Thoracic aorta (tissue), 2 donors: ENCODE results near the gene SMPDL3A. TPM values are rescaled to one million over a fixed set of nuclear protein-coding genes. Genes with fewer than 3 reads are reported as not detected.

Experiments
- ATAC-seq: fragments of 150-250 bp; one replicate; pipeline ENCODE4 v1.8.0; 2017; ENCODE audit warnings: low read depth; ENCODE audit not compliant: insufficient number of reproducible peaks, low FRiP score
- DNase-seq: peaks from one replicate; pipeline ENCODE4 v3.0.0-alpha.2; 2020; ENCODE audit warnings: low spot score
- H3K27ac ChIP-seq, 2 donors: fragments of 200-600 bp; sonication (generic); 1 replicate in 1 of 2; 2 replicates in 1 of 2; pipeline ENCODE4 v1.5.1; 2016; ENCODE audit warnings: mild to moderate bottlenecking in 2 of 2, moderate library complexity in 2 of 2
- H3K27me3 ChIP-seq: fragments of 200-600 bp; sonication (generic); replicated peaks from 2 replicates; pipeline ENCODE4 v1.6.0; 2016; ENCODE audit warnings: mild to moderate bottlenecking; ENCODE audit not compliant: insufficient read depth
- H3K36me3 ChIP-seq: fragments of 200-600 bp; sonication (generic); one replicate; pipeline ENCODE4 v1.5.1; 2016
- H3K4me1 ChIP-seq, 2 donors: fragments of 200-600 bp; sonication (generic); 1 replicate in 1 of 2; 2 replicates in 1 of 2; pipeline versions ENCODE4 v1.5.1 to v1.6.0; 2016; ENCODE audit warnings: low read depth in 2 of 2, mild to moderate bottlenecking in 1 of 2; ENCODE audit not compliant: control insufficient read depth in 1 of 2
- H3K4me3 ChIP-seq: fragments of 200-600 bp; sonication (generic); 2 replicates; pipeline ENCODE4 v1.5.1; 2016; ENCODE audit warnings: mild to moderate bottlenecking
- H3K9me3 ChIP-seq: fragments of 200-600 bp; sonication (generic); 2 replicates; pipeline ENCODE4 v1.5.1; 2016
- total RNA-seq, 2 donors: library from RNA; depleted of rRNA; stranded (reverse); fragments of >200 nt; gene quantifications; one replicate each; pipeline versions ENCODE4 v1.1.0 to v1.2.3, GENCODE V29; 2016
- TF ChIP-seq, protein P1 (sequence below): fragments of 200-600 bp; sonication (generic); IDR thresholded peaks from one replicate; pipeline ENCODE4 v1.5.1; 2019; ENCODE audit warnings: antibody characterized with exemption

Gene SMPDL3A
- total RNA-seq, 2 donors from 2014 or later: 4.2 to 8.0 TPM

DNA sequence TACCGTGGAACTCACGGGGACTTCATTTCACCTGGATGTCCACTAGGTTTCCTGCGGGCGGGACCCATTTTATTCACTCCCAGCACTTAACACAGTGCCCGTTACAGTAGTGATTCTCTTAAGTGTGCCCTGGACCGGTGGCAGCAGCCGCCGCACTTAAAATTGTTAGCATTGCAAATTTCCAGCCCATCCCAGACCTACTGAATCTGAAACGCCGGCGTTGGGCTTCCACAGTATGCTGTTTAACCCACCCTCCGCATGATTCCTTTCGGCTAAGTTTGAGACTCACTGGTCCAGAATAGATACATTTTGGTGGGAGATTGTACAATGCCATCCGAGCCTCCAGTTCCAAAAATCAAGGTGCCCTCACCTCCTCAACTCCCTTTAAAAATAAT is 967 bp downstream of the SMPDL3A start:
- Histone ChIP-seq H3K27ac (peak overlapping the region; percentile 66 to 88), H3K27me3 (no peaks in the 10 kb centered on the region), H3K9me3 (no peaks in the 10 kb centered on the region), H3K4me3 (peak overlapping the region; percentile 92), H3K36me3 (no peaks in the 10 kb centered on the region), H3K4me1 (peaks cover 0 to 7% of the 10 kb centered on the region in 2 donors)
- peak; percentile 2 for ATAC-seq
- DNase-seq: no peak
- TF ChIP-seq, protein P1, sequence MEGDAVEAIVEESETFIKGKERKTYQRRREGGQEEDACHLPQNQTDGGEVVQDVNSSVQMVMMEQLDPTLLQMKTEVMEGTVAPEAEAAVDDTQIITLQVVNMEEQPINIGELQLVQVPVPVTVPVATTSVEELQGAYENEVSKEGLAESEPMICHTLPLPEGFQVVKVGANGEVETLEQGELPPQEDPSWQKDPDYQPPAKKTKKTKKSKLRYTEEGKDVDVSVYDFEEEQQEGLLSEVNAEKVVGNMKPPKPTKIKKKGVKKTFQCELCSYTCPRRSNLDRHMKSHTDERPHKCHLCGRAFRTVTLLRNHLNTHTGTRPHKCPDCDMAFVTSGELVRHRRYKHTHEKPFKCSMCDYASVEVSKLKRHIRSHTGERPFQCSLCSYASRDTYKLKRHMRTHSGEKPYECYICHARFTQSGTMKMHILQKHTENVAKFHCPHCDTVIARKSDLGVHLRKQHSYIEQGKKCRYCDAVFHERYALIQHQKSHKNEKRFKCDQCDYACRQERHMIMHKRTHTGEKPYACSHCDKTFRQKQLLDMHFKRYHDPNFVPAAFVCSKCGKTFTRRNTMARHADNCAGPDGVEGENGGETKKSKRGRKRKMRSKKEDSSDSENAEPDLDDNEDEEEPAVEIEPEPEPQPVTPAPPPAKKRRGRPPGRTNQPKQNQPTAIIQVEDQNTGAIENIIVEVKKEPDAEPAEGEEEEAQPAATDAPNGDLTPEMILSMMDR: no peak

DNA sequence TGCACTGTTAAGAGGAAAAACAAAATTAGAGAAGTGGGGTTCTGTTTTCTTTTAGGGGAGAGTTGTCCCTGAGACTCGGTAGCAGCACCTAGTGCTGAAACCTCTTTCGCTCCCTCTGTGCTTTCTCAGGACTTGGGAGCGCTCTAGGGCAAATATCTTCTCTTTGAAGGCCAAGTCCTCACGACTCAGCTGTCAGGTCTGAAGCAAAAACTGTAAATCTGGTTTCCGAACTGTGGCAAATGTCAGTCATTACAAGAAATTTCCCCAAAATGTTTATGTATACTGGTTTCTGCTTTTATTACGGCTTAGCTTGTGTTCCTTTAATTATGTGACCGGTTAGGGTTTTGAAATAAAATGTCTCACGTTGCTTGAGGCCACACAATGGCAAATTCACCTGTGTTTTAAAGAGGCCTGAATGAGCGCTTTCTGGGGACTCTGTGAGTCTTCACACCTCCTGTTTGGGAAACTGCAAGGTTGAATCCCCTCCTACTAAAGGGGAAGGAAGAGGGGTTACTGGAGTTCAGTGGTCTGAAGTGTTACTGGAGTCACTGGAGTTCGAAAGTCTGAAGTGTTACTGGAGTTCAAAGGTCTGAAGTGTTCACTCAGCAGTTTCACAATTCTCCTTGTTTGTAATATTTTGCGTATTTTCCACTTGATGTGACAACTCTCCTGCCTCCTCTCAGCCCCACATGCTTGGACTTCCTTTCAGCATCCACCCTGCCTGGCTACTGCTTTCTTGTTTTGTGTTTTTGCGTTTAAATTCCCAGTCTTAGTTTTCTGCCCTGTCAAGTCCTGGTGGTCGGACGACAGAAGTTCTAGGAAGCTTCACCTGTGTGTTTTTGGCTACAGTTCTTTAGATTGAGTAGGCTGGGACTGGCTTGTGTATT is 1.6 kb downstream of the SMPDL3A start:
- Histone ChIP-seq H3K36me3 (no peaks in the 10 kb centered on the region), H3K9me3 (no peaks in the 10 kb centered on the region), H3K27me3 (no peaks in the 10 kb centered on the region), H3K4me3 (peak overlapping the region; percentile 92), H3K4me1 (peaks cover 0 to 7% of the 10 kb centered on the region in 2 donors), H3K27ac (peak overlapping the region in 1 of 2 donors; percentile 88)
- no peak for ATAC-seq
- no peak for DNase-seq
- TF ChIP-seq, protein P1: no peak

DNA sequence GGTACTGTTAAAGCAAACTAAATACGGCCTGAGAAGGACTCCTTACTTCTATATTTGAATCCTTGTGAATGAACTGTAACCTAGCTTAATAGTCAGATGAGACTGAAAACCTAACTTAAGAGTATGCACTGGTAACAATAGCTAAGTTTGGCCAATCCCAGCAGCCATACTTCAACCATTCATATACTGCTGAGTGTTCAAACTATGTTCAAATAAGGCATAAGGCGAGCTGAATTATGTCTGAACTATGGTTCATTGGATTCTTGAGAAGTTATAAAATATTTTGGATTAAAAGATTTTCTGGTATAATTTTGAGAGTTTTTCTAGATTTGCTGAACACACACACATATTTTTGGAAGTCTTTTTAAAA is 2.2 kb downstream of the SMPDL3A start:
- H3K36me3 ChIP-seq: no peaks in the 10 kb centered on the region
- no peak overlapping the region for H3K4me3 ChIP-seq
- H3K27me3 ChIP-seq: no peaks in the 10 kb centered on the region
- DNase-seq (no peak), ATAC-seq (no peak)
- H3K9me3 ChIP-seq: no peaks in the 10 kb centered on the region
- TF ChIP-seq, protein P1: no peak
- no peak overlapping the region for H3K27ac ChIP-seq
- peaks cover 0 to 7% of the 10 kb centered on the region in 2 donors for H3K4me1 ChIP-seq

DNA sequence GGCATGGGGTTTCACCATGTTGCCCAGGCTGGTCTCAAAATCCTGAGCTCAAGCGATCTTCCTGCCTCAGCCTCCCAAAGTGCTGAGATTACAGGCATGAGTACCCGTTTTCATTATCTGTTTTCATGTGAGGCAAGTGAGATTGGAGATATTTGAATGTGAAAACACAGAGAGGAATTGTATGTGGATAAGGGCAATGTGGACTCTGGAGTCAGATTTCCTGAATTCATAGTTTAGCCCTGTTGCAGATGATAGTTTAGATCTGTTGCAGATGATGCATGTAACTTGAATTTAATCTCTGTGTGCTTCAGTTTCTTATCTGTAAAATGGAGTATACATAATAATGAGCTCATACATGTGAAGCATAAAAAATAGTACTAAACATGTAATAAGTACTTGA is 3.7 kb downstream of the SMPDL3A start:
- H3K9me3 ChIP-seq: no peaks in the 10 kb centered on the region
- H3K36me3 ChIP-seq: no peaks in the 10 kb centered on the region
- H3K4me3 ChIP-seq: no peak overlapping the region
- H3K27me3 ChIP-seq: no peaks in the 10 kb centered on the region
- H3K4me1 ChIP-seq: peaks cover 0 to 7% of the 10 kb centered on the region in 2 donors
- ATAC-seq (no peak), DNase-seq (no peak)
- no peak overlapping the region for H3K27ac ChIP-seq
- TF ChIP-seq, protein P1: no peak

DNA sequence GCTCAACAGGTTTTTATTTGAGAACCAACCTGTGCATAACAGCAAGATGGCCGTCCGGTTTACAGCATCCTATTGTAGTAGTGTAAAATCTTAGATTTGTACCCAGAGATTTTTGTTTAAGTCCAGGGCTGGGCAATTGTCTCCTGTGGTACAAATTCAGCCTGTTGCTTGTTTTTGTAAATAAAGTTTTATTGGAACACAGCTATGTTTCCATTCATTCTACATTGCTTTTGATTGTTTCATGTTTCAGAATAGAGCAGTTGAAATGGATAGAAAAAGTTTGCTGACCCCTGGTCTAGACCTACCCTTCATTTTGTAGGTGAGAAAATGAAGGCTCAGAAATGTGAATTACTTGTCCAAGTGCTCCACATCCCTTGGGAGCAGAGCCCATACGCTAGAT is 8.5 kb downstream of the SMPDL3A start:
- ATAC-seq: no peak

More for the DNA sequence above, 8.5 kb downstream of the SMPDL3A start:
- TF ChIP-seq, protein P1: no peak
- DNase-seq: no peak
- Histone ChIP-seq H3K4me1 (no peaks in the 10 kb centered on the region), H3K9me3 (no peaks in the 10 kb centered on the region), H3K4me3 (no peak overlapping the region), H3K27ac (no peak overlapping the region), H3K27me3 (no peaks in the 10 kb centered on the region), H3K36me3 (no peaks in the 10 kb centered on the region)
